GM12878 (cell line): Measurements from ENCODE around the gene DFFA. TPM values are rescaled to one million over a fixed set of nuclear protein-coding genes. Genes with fewer than 3 reads are reported as not detected.

ENCODE experiments used
- ATAC-seq: fragments of 200-7000 bp; cut with Tn5 transposase; 3 replicates; pipeline ENCODE4 v1.9.1; 2020; ENCODE audit warnings: mild to moderate bottlenecking, moderate library complexity
- BruUV-seq: library from RNA; stranded (reverse); fragments of 400-500 nt; replicated peaks from 2 replicates; lab custom pipeline; 2021; lab: Mats Ljungman, UMichigan
- CTCF ChIA-PET: fragments of 300-600 bp; sonication (Branson Sonifier 250); formaldehyde crosslinking; extraction: SDS; loops from one replicate; lab custom pipeline; 2021; ENCODE audit warnings: inconsistent platforms; lab: Yijun Ruan, JAX
- POLR2A ChIA-PET: fragments of 350-600 bp; formaldehyde crosslinking; extraction: SDS; loops from one replicate; lab custom pipeline; 2021; ENCODE audit warnings: inconsistent platforms; lab: Charles Lee
- RAD21 ChIA-PET: fragments of 300-600 bp; sonication (Branson Sonifier 250); formaldehyde crosslinking; loops from one replicate; lab custom pipeline; 2023; ENCODE audit warnings: antibody characterized with exemption; ENCODE audit not compliant: unreplicated experiment; lab: Charles Lee
- SMC1A ChIA-PET: fragments of 300-600 bp; sonication (Branson Sonifier 250); formaldehyde crosslinking; loops from one replicate; lab custom pipeline; 2023; ENCODE audit not compliant: unreplicated experiment, uncharacterized antibody; lab: Charles Lee
- DNase-seq: peaks from one replicate; pipeline ENCODE4 v3.0.0-alpha.2; 2011; ENCODE audit warnings: low read depth, low spot score
- FAIRE-seq: peaks from 3 replicates; lab custom pipeline; 2011; peaks lifted over from hg19 to GRCh38; lab: Jason Lieb, UNC
- H2AFZ ChIP-seq: 2 replicates; pipeline ENCODE4 v1.6.0; 2011; ENCODE audit warnings: low read depth, low read length, control low read depth; ENCODE audit not compliant: control insufficient read depth
- H3K27ac ChIP-seq: 2 replicates; pipeline ENCODE4 v1.5.1; 2011; ENCODE audit warnings: control low read depth; ENCODE audit not compliant: control insufficient read depth, insufficient read depth
- H3K27me3 ChIP-seq, 2 experiments: replicated peaks in 1 of 2; 2 replicates each; pipeline versions ENCODE4 v1.6.0 to v1.6.1; 2011; ENCODE audit warnings: low read length in 1 of 2; ENCODE audit not compliant: control insufficient read depth in 2 of 2, insufficient read depth in 2 of 2
- H3K36me3 ChIP-seq, 2 experiments: 2 replicates each; pipeline ENCODE4 v1.5.1; 2011; ENCODE audit warnings: low read length in 1 of 2; ENCODE audit not compliant: control insufficient read depth in 2 of 2, insufficient read depth in 2 of 2
- H3K4me1 ChIP-seq: 2 replicates; pipeline ENCODE4 v1.6.1; 2011; ENCODE audit warnings: mild to moderate bottlenecking, low read length, moderate library complexity, mixed read lengths; ENCODE audit not compliant: control insufficient read depth, insufficient read depth
- H3K4me2 ChIP-seq: 2 replicates; pipeline ENCODE4 v1.6.0; 2011; ENCODE audit warnings: control low read depth; ENCODE audit not compliant: control insufficient read depth, insufficient read depth
- H3K4me3 ChIP-seq: fragments of 200-600 bp; sonication (generic); 2 replicates; pipeline ENCODE4 v1.5.1; 2016
- H3K79me2 ChIP-seq: 2 replicates; pipeline ENCODE4 v1.6.0; 2011; ENCODE audit warnings: low read length; ENCODE audit not compliant: control insufficient read depth, insufficient read depth
- H3K9ac ChIP-seq: 2 replicates; pipeline ENCODE4 v1.8.0; 2011; ENCODE audit warnings: low read length, control low read depth, mixed read lengths; ENCODE audit not compliant: control insufficient read depth, insufficient read depth
- H3K9me3 ChIP-seq: replicated peaks from 3 replicates; pipeline ENCODE4 v1.5.1; 2011; ENCODE audit warnings: mild to moderate bottlenecking, low read length; ENCODE audit not compliant: control insufficient read depth, insufficient read depth
- H4K20me1 ChIP-seq: 2 replicates; pipeline ENCODE4 v1.6.0; 2011; ENCODE audit not compliant: control insufficient read depth, insufficient read depth
- ASH2L ChIP-seq: fragments of 300-600, 200-600 bp; sonication (generic); IDR thresholded peaks from 2 replicates; pipeline ENCODE4 v1.6.1; 2017; ENCODE audit warnings: low read depth, mild to moderate bottlenecking, borderline replicate concordance
- CHD4 ChIP-seq: fragments of 200-600 bp; sonication (generic); IDR thresholded peaks from 2 replicates; pipeline ENCODE4 v1.6.1; 2016; ENCODE audit warnings: mild to moderate bottlenecking
- EP300 ChIP-seq, 2 experiments: fragments of 150-350 bp in 1 of 2; IDR thresholded peaks; 2 replicates each; pipeline ENCODE4 v1.6.1; 2011 to 2012; ENCODE audit warnings: low read depth in 2 of 2, low read length in 2 of 2, borderline replicate concordance in 1 of 2, improper control_type of control experiment in 1 of 2, inconsistent platforms in 1 of 2; ENCODE audit not compliant: control insufficient read depth in 1 of 2
- HDAC2 ChIP-seq: fragments of 200-600 bp; sonication (generic); IDR thresholded peaks from 2 replicates; pipeline ENCODE4 v1.6.1; 2017
- KDM1A ChIP-seq: fragments of 200-600 bp; sonication (generic); IDR thresholded peaks from 2 replicates; pipeline ENCODE4 v1.6.1; 2016; ENCODE audit warnings: borderline replicate concordance
- KLF5 ChIP-seq: fragments of 450-650 bp; IDR thresholded peaks from 2 replicates; pipeline ENCODE4 v1.6.1; 2014; ENCODE audit warnings: mild to moderate bottlenecking; ENCODE audit not compliant: partially characterized antibody
- MTA3 ChIP-seq: IDR thresholded peaks from 2 replicates; pipeline ENCODE4 v1.6.1; 2012; ENCODE audit warnings: low read length, inconsistent platforms, borderline replicate concordance
- PAX8 ChIP-seq: fragments of 450-650 bp; IDR thresholded peaks from 2 replicates; pipeline ENCODE4 v1.6.1; 2017; ENCODE audit warnings: mild to moderate bottlenecking, moderate library complexity
- SIN3A ChIP-seq: IDR thresholded peaks from 2 replicates; pipeline ENCODE4 v1.6.1; 2012; ENCODE audit warnings: low read depth, low read length, improper control_type of control experiment
- SMC3 ChIP-seq: IDR thresholded peaks from 2 replicates; pipeline ENCODE4 v1.6.1; 2011; ENCODE audit warnings: low read length, improper control_type of control experiment, borderline replicate concordance
- WGBS: methylation state at CpG from one replicate; pipeline ENCODE4 v1.1.6; 2016; ENCODE audit warnings: low lambda C conversion rate; ENCODE audit not compliant: insufficient replicate concordance, insufficient coverage; ENCODE audit errors: missing lambda C conversion rate; 5-methylcytosine and 5-hydroxymethylcytosine counted together
- in situ Hi-C: fragments of 300-500 bp; cut with MboI; formaldehyde crosslinking; loops from 9 replicates; pipeline ENCODE4 v1.14.3; 2018; ENCODE audit warnings: mixed read lengths
- intact Hi-C: fragments of 100-400 bp; cut with micrococcal nuclease; formaldehyde crosslinking; loops from one replicate; pipeline ENCODE4 v1.14.2; 2022; ENCODE audit not compliant: unreplicated experiment
- polyA plus RNA-seq, 11 experiments: library from polyadenylated mRNA; depleted of rRNA in 4 of 11; unstranded in 6 of 11; stranded (reverse) in 5 of 11; fragments of >200 nt; fragmentation: Nextera tagmentation in 4 of 11; fragmentation: Illumina TruSeq in 1 of 11; extraction: Ambion mirVana in 4 of 11; extraction: Trizol in 1 of 11; gene quantifications; 1 replicate in 1 of 11; 2 replicates in 10 of 11; pipeline versions ENCODE4 v1.2.1 to v1.2.3, GENCODE V29; 2011 to 2016; ENCODE audit warnings: inconsistent platforms in 2 of 11, missing spikeins in 2 of 11, low read depth in 1 of 11
- total RNA-seq, 4 experiments: library from RNA; depleted of rRNA in 3 of 4; stranded (reverse); fragments of >200 nt in 3 of 4; fragmentation: Illumina TruSeq in 1 of 4; extraction: Trizol in 1 of 4; gene quantifications; 2 replicates each; pipeline versions ENCODE4 v1.2.1 to v1.2.3, GENCODE V29; 2013 to 2021
- TF ChIP-seq, protein P1 (sequence below): fragments of 450-650 bp; IDR thresholded peaks from 2 replicates; pipeline ENCODE4 v1.6.1; 2017; ENCODE audit warnings: antibody characterized with exemption, mild to moderate bottlenecking, moderate library complexity
- TF ChIP-seq, protein P2 (sequence below): IDR thresholded peaks from 2 replicates; pipeline ENCODE4 v1.6.1; 2012; ENCODE audit warnings: low read length, inconsistent platforms
- TF ChIP-seq, protein P3 (sequence below): IDR thresholded peaks from 2 replicates; pipeline ENCODE4 v1.6.1; 2011; ENCODE audit warnings: borderline replicate concordance, low read depth, mild to moderate bottlenecking, moderate library complexity, low read length; ENCODE audit not compliant: insufficient read depth, poor library complexity, severe bottlenecking
- TF ChIP-seq, protein P4 (sequence below): fragments of 450-650 bp; IDR thresholded peaks from 2 replicates; pipeline ENCODE4 v1.6.1; 2016; ENCODE audit warnings: mild to moderate bottlenecking

The DFFA gene
- total and polyA plus RNA-seq, 10 of the 15 experiments (the other 5 are each of a cell fraction or from before 2014, with no cell fraction given): 37.4 to 83.8 (median 52.4) TPM

DNA sequence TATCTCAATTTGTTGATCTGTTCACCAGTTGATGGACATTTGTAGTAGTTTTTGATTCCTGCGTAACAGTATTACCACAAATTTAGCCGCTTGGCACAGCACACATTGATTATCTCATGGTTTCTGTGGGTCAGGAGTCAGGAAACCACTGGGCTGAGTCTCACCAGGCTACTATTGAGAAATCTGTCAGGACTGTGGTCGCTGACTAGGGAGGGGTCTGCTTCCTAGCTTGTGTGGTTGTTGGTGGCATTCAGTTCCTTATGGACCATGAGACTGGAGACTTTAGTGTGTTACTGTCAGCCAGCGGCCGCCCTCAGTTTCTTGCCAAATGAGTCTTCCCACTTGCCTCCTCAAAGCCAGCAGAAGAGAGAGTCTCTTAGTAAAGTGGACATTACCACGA, 12.2 kb upstream of the DFFA start:
- WGBS: 91% methylated on average over 6 of the region's 6 CpGs
- RAD21 ChIA-PET: interaction anchor here (0.7 kb wide), 1 partner anchor 15 kb away, joined by 4 read pairs; no protein-coding TSS in a partner anchor
- H3K79me2 ChIP-seq: peaks cover 11% of the 10 kb centered on the region

More for the DNA sequence above, 12.2 kb upstream of the DFFA start:
- BruUV-seq: no TSS peak
- Histone ChIP-seq H3K9me3 (no peaks in the 10 kb centered on the region), H3K4me2 (no peak overlapping the region), H2AFZ (no peak overlapping the region), H3K27me3 (no peaks in the 10 kb centered on the region), H4K20me1 (no peaks in the 10 kb centered on the region), H3K4me3 (no peak overlapping the region)
- ATAC-seq (no peak), DNase-seq (no peak), FAIRE-seq (no peak)
- POLR2A ChIA-PET: no interaction called here
- in situ Hi-C loops: no loop called here
- intact Hi-C loops: no loop called here
- no peak for TF ChIP-seq CHD4
- TF ChIP-seq HDAC2: no peak
- TF ChIP-seq, protein P1, sequence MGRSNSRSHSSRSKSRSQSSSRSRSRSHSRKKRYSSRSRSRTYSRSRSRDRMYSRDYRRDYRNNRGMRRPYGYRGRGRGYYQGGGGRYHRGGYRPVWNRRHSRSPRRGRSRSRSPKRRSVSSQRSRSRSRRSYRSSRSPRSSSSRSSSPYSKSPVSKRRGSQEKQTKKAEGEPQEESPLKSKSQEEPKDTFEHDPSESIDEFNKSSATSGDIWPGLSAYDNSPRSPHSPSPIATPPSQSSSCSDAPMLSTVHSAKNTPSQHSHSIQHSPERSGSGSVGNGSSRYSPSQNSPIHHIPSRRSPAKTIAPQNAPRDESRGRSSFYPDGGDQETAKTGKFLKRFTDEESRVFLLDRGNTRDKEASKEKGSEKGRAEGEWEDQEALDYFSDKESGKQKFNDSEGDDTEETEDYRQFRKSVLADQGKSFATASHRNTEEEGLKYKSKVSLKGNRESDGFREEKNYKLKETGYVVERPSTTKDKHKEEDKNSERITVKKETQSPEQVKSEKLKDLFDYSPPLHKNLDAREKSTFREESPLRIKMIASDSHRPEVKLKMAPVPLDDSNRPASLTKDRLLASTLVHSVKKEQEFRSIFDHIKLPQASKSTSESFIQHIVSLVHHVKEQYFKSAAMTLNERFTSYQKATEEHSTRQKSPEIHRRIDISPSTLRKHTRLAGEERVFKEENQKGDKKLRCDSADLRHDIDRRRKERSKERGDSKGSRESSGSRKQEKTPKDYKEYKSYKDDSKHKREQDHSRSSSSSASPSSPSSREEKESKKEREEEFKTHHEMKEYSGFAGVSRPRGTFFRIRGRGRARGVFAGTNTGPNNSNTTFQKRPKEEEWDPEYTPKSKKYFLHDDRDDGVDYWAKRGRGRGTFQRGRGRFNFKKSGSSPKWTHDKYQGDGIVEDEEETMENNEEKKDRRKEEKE: no peak
- TF ChIP-seq MTA3: no peak
- TF ChIP-seq, protein P2, sequence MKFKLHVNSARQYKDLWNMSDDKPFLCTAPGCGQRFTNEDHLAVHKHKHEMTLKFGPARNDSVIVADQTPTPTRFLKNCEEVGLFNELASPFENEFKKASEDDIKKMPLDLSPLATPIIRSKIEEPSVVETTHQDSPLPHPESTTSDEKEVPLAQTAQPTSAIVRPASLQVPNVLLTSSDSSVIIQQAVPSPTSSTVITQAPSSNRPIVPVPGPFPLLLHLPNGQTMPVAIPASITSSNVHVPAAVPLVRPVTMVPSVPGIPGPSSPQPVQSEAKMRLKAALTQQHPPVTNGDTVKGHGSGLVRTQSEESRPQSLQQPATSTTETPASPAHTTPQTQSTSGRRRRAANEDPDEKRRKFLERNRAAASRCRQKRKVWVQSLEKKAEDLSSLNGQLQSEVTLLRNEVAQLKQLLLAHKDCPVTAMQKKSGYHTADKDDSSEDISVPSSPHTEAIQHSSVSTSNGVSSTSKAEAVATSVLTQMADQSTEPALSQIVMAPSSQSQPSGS: no peak
- TF ChIP-seq KDM1A: no peak
- no peak for TF ChIP-seq ASH2L
- no peak for TF ChIP-seq SMC3
- no peak for TF ChIP-seq EP300 (IDR thresholded peaks at IDR 0.05; ENCODE audit: borderline replicate concordance in 1 of 2, control insufficient read depth in 1 of 2, low read depth in 2 of 2, low read length in 2 of 2)
- TF ChIP-seq, protein P3, sequence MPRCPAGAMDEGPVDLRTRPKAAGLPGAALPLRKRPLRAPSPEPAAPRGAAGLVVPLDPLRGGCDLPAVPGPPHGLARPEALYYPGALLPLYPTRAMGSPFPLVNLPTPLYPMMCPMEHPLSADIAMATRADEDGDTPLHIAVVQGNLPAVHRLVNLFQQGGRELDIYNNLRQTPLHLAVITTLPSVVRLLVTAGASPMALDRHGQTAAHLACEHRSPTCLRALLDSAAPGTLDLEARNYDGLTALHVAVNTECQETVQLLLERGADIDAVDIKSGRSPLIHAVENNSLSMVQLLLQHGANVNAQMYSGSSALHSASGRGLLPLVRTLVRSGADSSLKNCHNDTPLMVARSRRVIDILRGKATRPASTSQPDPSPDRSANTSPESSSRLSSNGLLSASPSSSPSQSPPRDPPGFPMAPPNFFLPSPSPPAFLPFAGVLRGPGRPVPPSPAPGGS: no peak
- no peak for TF ChIP-seq SIN3A
- no peak for TF ChIP-seq KLF5
- TF ChIP-seq, protein P4, sequence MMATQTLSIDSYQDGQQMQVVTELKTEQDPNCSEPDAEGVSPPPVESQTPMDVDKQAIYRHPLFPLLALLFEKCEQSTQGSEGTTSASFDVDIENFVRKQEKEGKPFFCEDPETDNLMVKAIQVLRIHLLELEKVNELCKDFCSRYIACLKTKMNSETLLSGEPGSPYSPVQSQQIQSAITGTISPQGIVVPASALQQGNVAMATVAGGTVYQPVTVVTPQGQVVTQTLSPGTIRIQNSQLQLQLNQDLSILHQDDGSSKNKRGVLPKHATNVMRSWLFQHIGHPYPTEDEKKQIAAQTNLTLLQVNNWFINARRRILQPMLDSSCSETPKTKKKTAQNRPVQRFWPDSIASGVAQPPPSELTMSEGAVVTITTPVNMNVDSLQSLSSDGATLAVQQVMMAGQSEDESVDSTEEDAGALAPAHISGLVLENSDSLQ: no peak
- TF ChIP-seq PAX8: no peak
- TF ChIP-seq, all 136 proteins: peak for 0
- CTCF ChIA-PET: interaction anchor here (0.7 to 3.4 kb wide), 3 partner anchors 10 to 69 kb away, joined by 3 to 19 read pairs (median 5); no protein-coding TSS in a partner anchor
- H3K9ac ChIP-seq: no peak overlapping the region
- SMC1A ChIA-PET: interaction anchor here (2.8 kb wide), 1 partner anchor 10 kb away, joined by 12 read pairs; no protein-coding TSS in a partner anchor
- H3K27ac ChIP-seq: no peak overlapping the region
- H3K4me1 ChIP-seq: no peaks in the 10 kb centered on the region
- H3K36me3 ChIP-seq: peaks cover 0 to 3% of the 10 kb centered on the region in 2 experiments; a peak in 1 of 4 replicates
